ENCODE data around the gene ATP8B3. TPM values are rescaled to one million over a fixed set of nuclear protein-coding genes. Genes with fewer than 3 reads are reported as not detected.

The ATP8B3 gene
- total RNA-seq, 1 experiment from 2014 or later, result 9.6 TPM

GRCh38 chr19:1841209-1841924 is 29.3 kb upstream of the ATP8B3 start:
- Histone ChIP-seq H3K23ac (ENCODE audit: insufficient read length, low read depth, low read length) (no peak overlapping the region), H3K23me2 (ENCODE audit: insufficient read length, low read depth, low read length, poor library complexity, severe bottlenecking) (no peaks in the 10 kb centered on the region), H2BK15ac (ENCODE audit: low read depth, low read length) (no peak overlapping the region; the same call in 1 of the 2 replicates), H3K9ac (ENCODE audit: extremely low read depth, insufficient read length, low read length) (no peak overlapping the region), H3K9me3 (ENCODE audit: control insufficient read depth, low read depth, low read length) (no peaks in the 10 kb centered on the region), H4K20me1 (ENCODE audit: control insufficient read depth, insufficient read depth, insufficient read length) (no peaks in the 10 kb centered on the region), H2AK5ac (ENCODE audit: insufficient read length, low read length) (no peak overlapping the region), H4K5ac (ENCODE audit: insufficient read length, low read depth, low read length) (no peak overlapping the region), H3K4ac (ENCODE audit: low read depth, low read length) (no peak overlapping the region), H2AFZ (ENCODE audit: low read length) (no peak overlapping the region), H3K27ac (ENCODE audit: insufficient read length, low read depth, low read length) (no peak overlapping the region), H2BK12ac (ENCODE audit: insufficient read length, low read depth, low read length) (no peak overlapping the region), H2BK120ac (ENCODE audit: low read depth, low read length, poor library complexity, severe bottlenecking) (no peak overlapping the region), H3K4me1 (ENCODE audit: insufficient read depth, low read length) (no peaks in the 10 kb centered on the region), H3K79me1 (ENCODE audit: insufficient read depth, low read depth, low read length, poor library complexity, severe bottlenecking) (peaks cover 14% of the 10 kb centered on the region), H2BK20ac (ENCODE audit: low read depth, low read length, poor library complexity, severe bottlenecking) (no peak overlapping the region), H3K27me3 (ENCODE audit: insufficient read depth, low read length) (no peaks in the 10 kb centered on the region), H2BK5ac (ENCODE audit: insufficient read length, low read length) (no peak overlapping the region), H4K8ac (replicated peaks; ENCODE audit: insufficient read length, low read depth, low read length) (no peak overlapping the region), H3K14ac (ENCODE audit: insufficient read depth, low read length) (no peak overlapping the region), H3T11ph (ENCODE audit: low read length) (no peak overlapping the region), H4K91ac (ENCODE audit: insufficient read length, low read depth, low read length) (no peak overlapping the region), H3K4me2 (ENCODE audit: insufficient read depth, insufficient read length, low read length) (no peak overlapping the region), H3K79me2 (ENCODE audit: insufficient read depth, low read length) (peaks cover 18% of the 10 kb centered on the region; the same call in 1 of the 2 replicates), H3K18ac (ENCODE audit: insufficient read length, low read depth, low read length) (no peak overlapping the region), H3K56ac (ENCODE audit: insufficient read length, low read depth, low read length) (no peak overlapping the region)
- H3K4me1 Mint-ChIP-seq, result peaks cover 5 to 16% of the 10 kb centered on the region in 2 experiments
- peak overlapping the region in 1 of 2 experiments; percentile 35; a peak in 1 of 5 replicates for H3K4me3 Mint-ChIP-seq
- no peaks in the 10 kb centered on the region for H3K9me3 Mint-ChIP-seq
- DNase-seq, result no peak
- peaks cover 0 to 11% (median 0%) of the 10 kb centered on the region in 3 experiments; a peak in 3 of 7 replicates for H3K36me3 Mint-ChIP-seq (ENCODE audit: insufficient read depth in 1 of 3, low read depth in 3 of 3)
- no peak for TF ChIP-seq CTCF (conservative IDR thresholded peaks at IDR 0.05)
- H3K27ac Mint-ChIP-seq, result peak overlapping the region; percentile 27 to 41 (median 40); a peak in 4 of 7 replicates
- H3K27me3 Mint-ChIP-seq (ENCODE audit: low read depth), result no peaks in the 10 kb centered on the region
- no CpG with 5 or more reads among the region's 35 CpGs for WGBS (ENCODE audit: extremely low coverage, insufficient read length, low lambda C conversion rate)

Data from H9 (cell line).